Caco-2 (cell line): ENCODE data around the gene AMFR. TPM values are rescaled to one million over a fixed set of nuclear protein-coding genes. Genes with fewer than 3 reads are reported as not detected.

Experiments used
- BruUV-seq: library from RNA; stranded (reverse); fragments of 400-500 nt; replicated peaks from 2 replicates; lab custom pipeline; 2021; lab: Mats Ljungman, UMichigan
- CTCF ChIA-PET: fragments of 300-600 bp; sonication (Branson Sonifier 250); formaldehyde crosslinking; loops from one replicate; lab custom pipeline; 2022; ENCODE audit warnings: antibody characterized with exemption; lab: Charles Lee
- POLR2A ChIA-PET: fragments of 300-600 bp; sonication (Branson Sonifier 250); formaldehyde crosslinking; loops from one replicate; lab custom pipeline; 2022; ENCODE audit warnings: antibody characterized with exemption; lab: Charles Lee
- DNase-seq, 2 experiments: peaks; one replicate each; pipeline versions ENCODE4 v3.0.0 to v3.0.0-alpha.2; 2020 to 2022
- H3K27me3 ChIP-seq: replicated peaks from 2 replicates; pipeline ENCODE4 v1.6.0; 2011; ENCODE audit warnings: low read length; ENCODE audit not compliant: control insufficient read depth, insufficient read depth
- H3K36me3 ChIP-seq: 2 replicates; pipeline ENCODE4 v1.5.1; 2011; ENCODE audit warnings: low read length; ENCODE audit not compliant: control insufficient read depth, insufficient read depth
- H3K4me1 ChIP-seq: fragments of 250-450 bp; sonication (Bioruptor Pico); 2 replicates; pipeline ENCODE4 v1.5.1; 2020; ENCODE audit warnings: mild to moderate bottlenecking
- H3K4me3 ChIP-seq: 2 replicates; pipeline ENCODE4 v1.5.1; 2011; ENCODE audit warnings: low read depth, mild to moderate bottlenecking, control low read depth, low read length
- H3K9me3 ChIP-seq: fragments of 250-450 bp; sonication (Bioruptor Pico); 2 replicates; pipeline ENCODE4 v1.5.1; 2020; ENCODE audit warnings: mild to moderate bottlenecking, moderate library complexity
- H3K27ac Mint-ChIP-seq: one replicate; pipeline ENCODE4 v1.8.0; 2022; ENCODE audit warnings: mixed read lengths; ENCODE audit not compliant: unreplicated experiment
- H3K27me3 Mint-ChIP-seq: one replicate; pipeline ENCODE4 v1.8.0; 2022; ENCODE audit warnings: mixed read lengths; ENCODE audit not compliant: insufficient read depth, unreplicated experiment
- H3K36me3 Mint-ChIP-seq: one replicate; pipeline ENCODE4 v1.8.0; 2022; ENCODE audit warnings: mild to moderate bottlenecking, mixed read lengths; ENCODE audit not compliant: insufficient read depth, unreplicated experiment
- H3K4me1 Mint-ChIP-seq: one replicate; pipeline ENCODE4 v1.8.0; 2022; ENCODE audit warnings: low read depth, mixed read lengths; ENCODE audit not compliant: unreplicated experiment
- H3K4me3 Mint-ChIP-seq: one replicate; pipeline ENCODE4 v1.8.0; 2022; ENCODE audit warnings: mild to moderate bottlenecking, moderate library complexity, mixed read lengths; ENCODE audit not compliant: unreplicated experiment
- H3K9me3 Mint-ChIP-seq: one replicate; pipeline ENCODE4 v1.8.0; 2022; ENCODE audit warnings: mixed read lengths; ENCODE audit not compliant: unreplicated experiment
- CTCF ChIP-seq, 2 experiments: fragments of 200-600 bp in 1 of 2; IDR thresholded peaks; 1 replicate in 1 of 2; 2 replicates in 1 of 2; pipeline versions ENCODE4 v1.5.1 to v1.8.0; 2011 to 2022; ENCODE audit warnings: antibody characterized with exemption in 1 of 2, control low read depth in 1 of 2, inconsistent platforms in 1 of 2, low read depth in 1 of 2, low read length in 1 of 2, mild to moderate bottlenecking in 1 of 2, moderate library complexity in 1 of 2; ENCODE audit not compliant: insufficient read depth in 1 of 2, severe bottlenecking in 1 of 2, unreplicated experiment in 1 of 2
- intact Hi-C: fragments of 100-400 bp; cut with micrococcal nuclease; formaldehyde crosslinking; loops from one replicate; pipeline ENCODE4 v1.10.0; 2022; ENCODE audit not compliant: unreplicated experiment
- total RNA-seq: library from RNA; stranded (reverse); gene quantifications from 2 replicates; pipeline ENCODE4 v1.2.3, GENCODE V29; 2022

AMFR gene
- total RNA-seq, 1 experiment from 2014 or later = 106 TPM

GRCh38 chr16:56356276-56357240 lies 68.8 kb downstream of the AMFR start:
- Histone ChIP-seq H3K4me1 (peaks cover 9% of the 10 kb centered on the region), H3K27me3 (no peaks in the 10 kb centered on the region), H3K36me3 (no peaks in the 10 kb centered on the region), H3K9me3 (no peaks in the 10 kb centered on the region), H3K4me3 (peak overlapping the region; percentile 37)
- TF ChIP-seq CTCF (IDR thresholded peaks at IDR 0.05; ENCODE audit: insufficient read depth in 1 of 2, low read depth in 1 of 2, low read length in 1 of 2, severe bottlenecking in 1 of 2, unreplicated experiment in 1 of 2) = peak; percentile 89 to 99
- CTCF ChIA-PET = interaction anchor here (0.5 to 2.3 kb wide), 22 partner anchors 8 to 514 kb away, joined by 3 to 61 read pairs (median 5); partner anchors contain the start of genes MT1F, NUDT21 and OGFOD1
- no TSS peak for BruUV-seq
- no peaks in the 10 kb centered on the region for H3K27me3 Mint-ChIP-seq
- H3K4me3 Mint-ChIP-seq = peak overlapping the region; percentile 87
- peaks cover 8% of the 10 kb centered on the region for H3K4me1 Mint-ChIP-seq
- H3K36me3 Mint-ChIP-seq = peaks cover 6% of the 10 kb centered on the region
- DNase-seq = peak; percentile 89 to 91
- H3K27ac Mint-ChIP-seq = peak overlapping the region; percentile 43
- H3K9me3 Mint-ChIP-seq = no peaks in the 10 kb centered on the region
- intact Hi-C loops = loop anchor here (1.0 kb wide), 1 partner anchor 24 kb away; no protein-coding TSS in a partner anchor
- POLR2A ChIA-PET = interaction anchor here (0.6 kb wide), 1 partner anchor 91 kb away, joined by 3 read pairs; no protein-coding TSS in a partner anchor

GRCh38 chr16:56355786-56356275 lies 69.5 kb downstream of the AMFR start:
- no peak overlapping the region for H3K4me3 ChIP-seq

More at GRCh38 chr16:56355786-56356275, 69.5 kb downstream of the AMFR start:
- no TSS peak for BruUV-seq
- Histone ChIP-seq H3K36me3 (no peaks in the 10 kb centered on the region), H3K4me1 (peaks cover 9% of the 10 kb centered on the region), H3K9me3 (no peaks in the 10 kb centered on the region), H3K27me3 (no peaks in the 10 kb centered on the region; the same call in 1 of the 2 replicates)
- H3K27me3 Mint-ChIP-seq = no peaks in the 10 kb centered on the region
- H3K4me3 Mint-ChIP-seq = peak overlapping the region; percentile 87
- ChIA-PET POLR2A (no interaction called here), CTCF (interaction anchor here (0.6 to 2.3 kb wide), 14 partner anchors 11 to 346 kb away, joined by 3 to 61 read pairs (median 6); partner anchors contain the start of gene MT1F)
- H3K9me3 Mint-ChIP-seq = no peaks in the 10 kb centered on the region
- H3K36me3 Mint-ChIP-seq = peaks cover 6% of the 10 kb centered on the region
- no peak for TF ChIP-seq CTCF (IDR thresholded peaks at IDR 0.05; ENCODE audit: insufficient read depth in 1 of 2, low read depth in 1 of 2, low read length in 1 of 2, severe bottlenecking in 1 of 2, unreplicated experiment in 1 of 2)
- peaks cover 8% of the 10 kb centered on the region for H3K4me1 Mint-ChIP-seq
- intact Hi-C loops = loop anchor here (1.0 kb wide), 1 partner anchor 24 kb away; no protein-coding TSS in a partner anchor
- peak overlapping the region; percentile 43 for H3K27ac Mint-ChIP-seq
- DNase-seq = peak in 1 of 2 experiments; percentile 32
